ENCODE measurements around the gene IL17RE.
"Not testable (repeated sequence)": the region's sequence is repeated elsewhere in the genome, so short reads cannot be mapped to it uniquely, and the experiment has no call there.

The IL17RE gene

DNA sequence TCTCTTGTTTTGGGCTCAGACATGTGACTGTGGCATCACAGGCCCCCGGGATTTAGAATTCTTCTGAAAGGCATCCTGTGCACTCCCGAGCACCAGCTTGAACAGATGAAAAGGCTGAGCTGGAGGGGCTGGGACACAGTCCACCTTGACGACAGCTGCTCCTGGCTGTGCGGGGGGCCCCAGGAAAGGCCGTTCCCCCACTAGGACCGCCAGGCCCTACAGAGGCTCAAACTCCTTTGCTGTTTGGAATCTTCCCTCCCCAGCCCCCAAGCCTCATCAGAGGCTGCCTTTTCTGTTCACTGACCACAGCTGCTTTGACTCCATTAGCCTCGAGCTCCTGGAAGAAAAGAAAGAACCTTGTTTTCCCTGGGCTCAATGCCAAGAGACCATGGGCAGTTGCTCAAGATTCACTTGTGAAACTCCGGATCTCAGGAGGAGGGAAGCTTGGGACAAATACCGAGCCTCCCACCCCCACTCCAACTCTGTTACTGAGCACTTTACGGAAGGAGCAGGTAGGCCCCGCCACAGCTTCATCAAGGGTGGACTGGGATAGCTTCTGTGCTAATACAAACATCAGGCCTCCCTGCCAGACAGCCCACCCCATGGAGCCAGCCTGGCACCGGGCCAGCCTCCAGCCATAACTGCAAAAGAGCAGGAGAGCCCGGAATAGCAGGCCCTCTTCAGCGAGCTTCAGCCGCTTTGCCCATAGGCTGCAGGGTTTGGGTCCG is 38.3 kb upstream of the IL17RE start:
- no peak for TF ChIP-seq POLR2AphosphoS5 (IDR thresholded peaks at IDR 0.05; ENCODE audit: low read depth, low read length)
- no peak for TF ChIP-seq PAX5 (IDR thresholded peaks at IDR 0.05; ENCODE audit: insufficient read depth, low read length, severe bottlenecking)
- DNase-seq (ENCODE audit: insufficient read length, low spot score) (no peak), FAIRE-seq (no peak)

DNA sequence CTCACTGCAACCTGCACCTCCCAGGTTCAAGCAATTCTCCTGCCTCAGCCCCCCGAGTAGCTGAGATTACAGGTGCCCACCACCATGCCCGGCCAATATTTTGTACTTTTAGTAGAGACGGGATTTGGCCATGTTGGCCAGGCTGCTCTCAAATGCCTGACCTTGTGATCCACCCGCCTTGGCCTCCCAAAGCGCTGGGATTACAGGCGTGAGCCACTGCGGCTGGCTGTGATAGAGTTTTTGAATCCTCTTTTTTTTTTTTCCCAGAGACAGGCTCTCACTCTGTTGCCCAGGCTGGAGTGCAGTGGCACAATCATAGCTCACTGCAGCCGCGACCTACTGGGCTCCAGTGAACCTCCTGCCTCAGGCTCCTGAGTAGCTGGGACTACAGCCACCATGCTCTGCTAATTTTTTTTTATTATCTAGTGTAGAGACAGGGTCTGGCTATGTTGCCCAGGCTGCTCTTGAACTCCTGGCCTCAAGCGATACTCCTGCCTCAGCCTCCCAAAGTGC is 37.5 kb upstream of the IL17RE start:
- FAIRE-seq; DNase-seq (ENCODE audit: insufficient read length, low spot score): not testable (repeated sequence)

DNA sequence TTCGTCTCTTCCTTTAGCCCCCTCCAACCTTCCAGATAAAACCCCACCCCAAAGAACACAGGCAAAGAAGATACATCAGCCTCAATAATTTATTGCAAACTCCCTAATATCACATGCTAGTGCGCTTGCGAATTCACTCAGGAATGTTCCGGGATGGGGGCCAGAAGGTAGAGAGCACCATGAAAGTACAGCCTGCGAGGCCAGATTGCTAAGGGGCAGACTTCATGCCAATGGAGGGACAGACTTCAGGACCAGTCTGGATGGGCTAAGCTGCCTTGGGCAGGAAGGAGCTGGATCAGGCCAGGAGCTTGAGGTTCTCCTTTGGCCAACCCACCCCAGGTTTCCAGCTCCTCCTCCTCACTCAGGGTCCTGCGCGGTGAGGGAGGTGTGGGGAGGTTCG is 36.0 kb upstream of the IL17RE start:
- DNase-seq (ENCODE audit: insufficient read length, low spot score) (no peak), FAIRE-seq (no peak)
- no peak for TF ChIP-seq TAF1 (IDR thresholded peaks at IDR 0.05; ENCODE audit: low read depth, low read length)

DNA sequence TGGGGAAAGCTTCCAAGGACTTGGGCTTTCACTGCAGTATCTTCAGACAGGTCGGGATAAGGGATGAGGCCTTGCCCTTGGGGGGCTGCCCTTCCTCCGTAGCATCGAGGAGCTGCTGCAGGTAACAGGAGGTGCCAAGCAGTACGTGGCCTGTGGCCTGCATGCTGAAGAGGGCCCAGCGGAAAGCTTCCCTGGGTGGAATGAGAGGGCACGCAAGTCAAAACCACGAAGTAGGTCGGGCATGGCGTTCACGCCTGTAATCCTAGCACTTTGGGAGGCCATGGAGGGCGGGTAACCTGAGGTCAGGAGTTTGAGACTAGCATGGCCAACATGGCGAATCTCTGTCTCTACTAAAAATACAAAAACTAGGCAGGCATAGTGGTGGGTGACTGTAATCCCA is 35.5 kb upstream of the IL17RE start:
- DNase-seq (ENCODE audit: insufficient read length, low spot score) (no peak), FAIRE-seq (no peak)
- TF ChIP-seq POLR2AphosphoS5 (IDR thresholded peaks at IDR 0.05; ENCODE audit: low read depth, low read length) (no peak), TAF1 (IDR thresholded peaks at IDR 0.05; ENCODE audit: low read depth, low read length) (no peak), POU2F2 (IDR thresholded peaks at IDR 0.05; ENCODE audit: low read depth, low read length) (no peak), POLR2A (IDR thresholded peaks at IDR 0.05; ENCODE audit: low read depth, low read length) (no peak), PAX5 (IDR thresholded peaks at IDR 0.05; ENCODE audit: insufficient read depth, low read length, severe bottlenecking) (no peak), SPI1 (IDR thresholded peaks at IDR 0.05; ENCODE audit: low read depth, low read length) (no peak)

DNA sequence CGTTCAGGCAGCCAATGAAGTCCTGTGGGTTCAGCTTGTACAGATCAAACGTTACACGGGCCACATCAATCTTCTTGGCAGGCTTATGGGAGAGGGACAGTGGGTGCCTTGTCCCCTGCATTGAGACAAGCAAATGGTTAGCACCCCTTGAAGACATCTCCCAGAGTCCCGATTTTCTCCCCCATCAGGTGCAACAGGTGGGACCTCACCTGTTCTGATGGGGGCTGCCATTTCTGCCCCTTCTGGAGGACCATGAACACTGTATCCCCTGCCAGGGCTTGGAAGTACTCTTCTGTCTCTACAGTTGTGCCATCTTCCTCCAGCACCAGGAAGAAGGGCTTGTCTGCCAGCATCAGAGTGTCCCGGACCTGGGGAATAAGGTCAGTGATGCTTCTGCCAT is 32.7 kb upstream of the IL17RE start:
- DNase-seq (ENCODE audit: insufficient read length, low spot score) = no peak
- no peak for TF ChIP-seq POLR2AphosphoS5 (IDR thresholded peaks at IDR 0.05; ENCODE audit: low read depth, low read length)
- no peak for TF ChIP-seq POLR2A (IDR thresholded peaks at IDR 0.05; ENCODE audit: low read depth, low read length)
- TF ChIP-seq PAX5 (IDR thresholded peaks at IDR 0.05; ENCODE audit: insufficient read depth, low read length, severe bottlenecking) = no peak
- TF ChIP-seq TAF1 (IDR thresholded peaks at IDR 0.05; ENCODE audit: low read depth, low read length) = no peak
- TF ChIP-seq POU2F2 (IDR thresholded peaks at IDR 0.05; ENCODE audit: low read depth, low read length) = no peak
- FAIRE-seq = no peak

DNA sequence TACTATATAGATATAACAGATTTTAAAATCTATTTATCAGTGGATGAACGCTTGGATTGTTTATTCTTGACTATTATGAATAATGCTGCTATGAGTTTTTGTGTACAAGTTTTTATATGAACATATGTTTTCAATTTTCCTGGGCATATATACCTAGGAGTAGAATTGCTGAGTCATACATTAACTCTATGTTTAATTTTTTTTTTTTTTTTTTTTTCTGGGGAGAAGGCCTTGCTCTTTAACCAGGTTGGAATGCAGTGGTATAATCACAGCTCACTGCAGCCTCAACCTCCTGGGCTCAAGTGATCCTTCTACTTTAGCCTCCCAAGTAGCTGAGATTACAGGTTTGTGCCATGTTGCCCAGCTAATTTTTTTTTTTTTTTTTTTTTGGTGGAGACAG is 31.7 kb upstream of the IL17RE start:
- TF ChIP-seq POU2F2 (IDR thresholded peaks at IDR 0.05; ENCODE audit: low read depth, low read length) = no peak
- TF ChIP-seq POLR2A (IDR thresholded peaks at IDR 0.05; ENCODE audit: low read depth, low read length) = no peak
- TF ChIP-seq SPI1 (IDR thresholded peaks at IDR 0.05; ENCODE audit: low read depth, low read length) = no peak
- TF ChIP-seq POLR2AphosphoS5 (IDR thresholded peaks at IDR 0.05; ENCODE audit: low read depth, low read length) = no peak
- TF ChIP-seq PAX5 (IDR thresholded peaks at IDR 0.05; ENCODE audit: insufficient read depth, low read length, severe bottlenecking) = no peak
- TF ChIP-seq TAF1 (IDR thresholded peaks at IDR 0.05; ENCODE audit: low read depth, low read length) = no peak
- no peak for DNase-seq (ENCODE audit: insufficient read length, low spot score)
- no peak for FAIRE-seq

DNA sequence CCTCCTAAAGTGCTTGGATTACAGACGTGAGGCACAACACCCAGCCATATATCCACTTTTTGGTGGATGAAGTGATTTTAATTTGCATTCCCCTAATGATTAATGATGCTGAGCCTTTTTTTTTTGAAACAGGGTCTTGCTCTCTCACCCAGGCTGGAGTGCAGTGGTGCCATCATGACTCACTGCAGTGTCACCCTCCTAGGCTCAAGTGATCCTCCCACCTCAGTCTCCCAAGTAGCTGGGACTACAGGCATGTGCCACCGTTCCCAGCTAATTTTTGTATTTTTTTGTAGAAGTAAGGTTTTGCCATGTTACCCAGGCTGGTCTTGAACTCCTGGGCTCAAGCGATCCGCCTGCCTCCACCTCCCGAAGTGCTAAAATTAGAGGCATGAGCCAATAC is 30.6 kb upstream of the IL17RE start:
- FAIRE-seq; DNase-seq (ENCODE audit: insufficient read length, low spot score): not testable (repeated sequence)

DNA sequence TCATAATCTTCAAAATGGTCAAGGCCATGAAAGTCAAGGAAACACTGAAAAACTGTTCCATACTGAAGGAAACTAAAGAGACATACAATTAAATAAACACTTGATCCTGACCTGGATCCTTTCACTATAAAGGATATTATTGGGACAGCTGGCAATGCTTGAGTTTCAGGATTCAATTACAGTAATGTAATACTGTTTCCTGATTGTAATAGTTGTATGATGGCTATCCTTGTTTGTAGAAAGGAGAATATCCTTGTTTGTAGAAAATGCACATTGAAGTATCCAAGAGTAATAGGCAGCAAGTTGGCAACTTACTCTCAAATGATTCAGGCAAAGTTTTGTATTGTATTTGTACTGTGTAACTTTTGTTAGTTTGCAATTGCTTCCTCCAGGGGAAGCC is 27.2 kb upstream of the IL17RE start:
- DNase-seq (ENCODE audit: insufficient read length, low spot score) (no peak), FAIRE-seq (no peak)
- no peak for TF ChIP-seq TAF1 (IDR thresholded peaks at IDR 0.05; ENCODE audit: low read depth, low read length)
- TF ChIP-seq POLR2AphosphoS5 (IDR thresholded peaks at IDR 0.05; ENCODE audit: low read depth, low read length) = no peak
- TF ChIP-seq POU2F2 (IDR thresholded peaks at IDR 0.05; ENCODE audit: low read depth, low read length) = no peak
- no peak for TF ChIP-seq SPI1 (IDR thresholded peaks at IDR 0.05; ENCODE audit: low read depth, low read length)
- no peak for TF ChIP-seq POLR2A (IDR thresholded peaks at IDR 0.05; ENCODE audit: low read depth, low read length)
- no peak for TF ChIP-seq PAX5 (IDR thresholded peaks at IDR 0.05; ENCODE audit: insufficient read depth, low read length, severe bottlenecking)

DNA sequence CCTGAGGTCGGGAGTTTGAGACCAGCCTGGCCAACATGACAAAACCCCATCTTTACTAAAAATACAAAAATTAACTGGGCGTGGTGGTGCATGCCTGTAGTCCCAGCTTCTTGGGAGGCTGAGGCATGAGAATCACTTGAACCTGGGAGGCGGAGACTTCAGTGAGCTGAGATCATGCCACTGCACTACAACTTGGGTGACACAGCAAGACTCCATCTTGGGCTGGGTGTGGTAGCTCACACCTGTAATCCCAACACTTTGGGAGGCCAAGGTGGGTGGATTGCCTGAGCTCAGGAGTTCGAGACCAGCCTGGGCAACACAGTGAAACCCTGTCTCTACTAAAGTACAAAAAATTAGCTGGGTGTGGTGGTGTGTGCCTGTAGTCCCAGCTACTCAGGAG is 26.4 kb upstream of the IL17RE start:
- not testable (repeated sequence) for DNase-seq (ENCODE audit: insufficient read length, low spot score); FAIRE-seq

DNA sequence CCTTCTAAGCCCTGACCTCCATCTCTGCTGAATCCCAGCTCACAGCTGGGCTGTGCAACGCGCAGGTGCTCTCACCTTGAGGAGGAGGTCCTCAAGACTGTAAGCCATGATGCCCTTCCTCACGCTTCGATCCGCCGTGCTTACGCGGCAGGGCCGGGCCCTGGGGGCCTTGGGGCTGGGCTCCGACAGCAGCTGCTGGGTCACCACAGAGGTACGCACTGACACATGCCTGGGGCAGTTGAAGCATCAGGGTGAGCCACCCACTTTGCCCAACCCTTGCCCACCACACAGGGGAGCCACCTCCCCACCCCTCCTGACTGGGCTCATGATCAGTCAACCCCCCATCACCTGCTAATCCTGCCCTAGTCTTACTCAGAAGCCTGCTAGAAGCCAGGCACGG is 25.7 kb upstream of the IL17RE start:
- TF ChIP-seq POU2F2 (IDR thresholded peaks at IDR 0.05; ENCODE audit: low read depth, low read length) = no peak
- no peak for TF ChIP-seq PAX5 (IDR thresholded peaks at IDR 0.05; ENCODE audit: insufficient read depth, low read length, severe bottlenecking)
- no peak for DNase-seq (ENCODE audit: insufficient read length, low spot score)
- no peak for FAIRE-seq

DNA sequence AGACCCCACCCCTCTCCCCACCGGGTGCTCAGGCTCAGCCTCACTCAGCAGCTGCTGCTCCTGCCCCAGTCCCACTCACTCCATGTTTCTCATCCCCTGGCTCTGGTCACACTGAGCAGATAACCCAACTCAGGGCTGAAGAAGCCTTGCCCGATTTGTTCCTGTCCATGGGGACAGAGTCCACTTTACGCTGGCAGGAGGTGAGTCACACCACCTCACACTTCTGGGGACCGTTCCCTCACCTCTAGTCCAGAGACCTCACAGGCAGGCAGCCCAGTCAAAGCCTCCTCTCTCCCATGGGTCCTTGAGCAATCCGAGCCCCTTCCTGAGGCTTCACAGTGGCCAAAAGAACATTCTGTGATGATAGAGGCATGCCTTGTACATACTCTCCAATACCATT is 23.9 kb upstream of the IL17RE start:
- DNase-seq (ENCODE audit: insufficient read length, low spot score) (no peak), FAIRE-seq (no peak)
- TF ChIP-seq POU2F2 (IDR thresholded peaks at IDR 0.05; ENCODE audit: low read depth, low read length) = no peak
- TF ChIP-seq SPI1 (IDR thresholded peaks at IDR 0.05; ENCODE audit: low read depth, low read length) = no peak
- TF ChIP-seq POLR2AphosphoS5 (IDR thresholded peaks at IDR 0.05; ENCODE audit: low read depth, low read length) = no peak
- TF ChIP-seq PAX5 (IDR thresholded peaks at IDR 0.05; ENCODE audit: insufficient read depth, low read length, severe bottlenecking) = no peak
- no peak for TF ChIP-seq POLR2A (IDR thresholded peaks at IDR 0.05; ENCODE audit: low read depth, low read length)
- no peak for TF ChIP-seq TAF1 (IDR thresholded peaks at IDR 0.05; ENCODE audit: low read depth, low read length)

Data from GM12891 (cell line).